ENCODE data around the gene RABL2B.
"Not testable (repeated sequence)": the region's sequence is repeated elsewhere in the genome, so short reads cannot be mapped to it uniquely, and the experiment has no call there.

DNA sequence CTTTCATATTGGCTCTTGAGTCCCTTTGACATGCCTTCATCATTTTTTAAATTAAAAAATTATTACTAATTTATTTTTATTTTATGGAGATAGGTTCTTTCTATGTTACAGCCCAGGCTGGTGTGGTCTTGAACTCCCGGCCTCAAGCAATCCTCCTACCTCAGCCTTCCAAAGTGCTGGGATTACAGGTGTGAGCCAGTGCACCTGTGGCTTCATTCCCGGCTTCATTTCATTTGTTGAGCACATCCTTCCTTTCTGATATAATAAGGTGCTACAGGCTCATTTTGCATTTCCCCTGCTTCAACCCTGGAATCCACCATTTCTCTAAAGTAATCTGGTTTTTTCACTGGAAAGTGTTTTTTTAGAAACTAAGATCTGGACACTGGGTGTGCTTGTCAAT is 21.6 kb downstream of the RABL2B start:
- not testable (repeated sequence) for TF ChIP-seq POLR2A (IDR thresholded peaks at IDR 0.05; ENCODE audit: low read depth, low read length); TAF1 (IDR thresholded peaks at IDR 0.05; ENCODE audit: borderline replicate concordance, low read depth, low read length); POLR2AphosphoS5 (IDR thresholded peaks at IDR 0.05; ENCODE audit: low read depth, low read length)
